Measurements from ENCODE around the gene EYA2.

GRCh38 chr20:47041396-47041899, 146.8 kb downstream of the EYA2 start:
- TF ChIP-seq CTCF (optimal IDR thresholded peaks at IDR 0.05 in 1 of 3, IDR thresholded peaks at IDR 0.05 in 1 of 3, conservative IDR thresholded peaks at IDR 0.05 in 1 of 3; ENCODE audit: extremely low read depth in 1 of 3, insufficient read depth in 2 of 3, low read length in 3 of 3) (no peak), EZH2 (IDR thresholded peaks at IDR 0.05; ENCODE audit: low read length) (no peak)
